Activated gamma-delta T cell treated with Interleukin-2 at 50 U/mL for 16 hours (primary cell): ENCODE measurements around the gene ADARB2.

ENCODE experiments used
- DNase-seq: peaks from one replicate; pipeline ENCODE4 v3.0.0-alpha.2; 2020

The ADARB2 gene

GRCh38 chr10:1515780-1516491 lies 221.4 kb downstream of the ADARB2 start:
- no peak for DNase-seq

GRCh38 chr10:1515121-1515779 lies 222.1 kb downstream of the ADARB2 start:
- DNase-seq = no peak

GRCh38 chr10:1514681-1515080 lies 222.6 kb downstream of the ADARB2 start:
- DNase-seq = no peak

GRCh38 chr10:1513221-1513620 lies 224.1 kb downstream of the ADARB2 start:
- DNase-seq = no peak

GRCh38 chr10:1509011-1509530 lies 228.3 kb downstream of the ADARB2 start:
- DNase-seq = no peak

GRCh38 chr10:1508096-1508495 lies 229.2 kb downstream of the ADARB2 start:
- DNase-seq = no peak

GRCh38 chr10:1507436-1507835 lies 229.9 kb downstream of the ADARB2 start:
- DNase-seq = no peak

GRCh38 chr10:1504940-1505339 lies 232.4 kb downstream of the ADARB2 start:
- no peak for DNase-seq

- DNase-seq = no peak
Measured at GRCh38 chr10:1504286-1504685, 233.0 kb downstream of the ADARB2 start.

- DNase-seq = no peak
Measured at GRCh38 chr10:1502451-1502850, 234.9 kb downstream of the ADARB2 start.

GRCh38 chr10:1499359-1499957 lies 237.9 kb downstream of the ADARB2 start:
- no peak for DNase-seq

GRCh38 chr10:1498746-1499358 lies 238.5 kb downstream of the ADARB2 start:
- DNase-seq = no peak

GRCh38 chr10:1495915-1496517 lies 241.3 kb downstream of the ADARB2 start:
- DNase-seq = no peak

GRCh38 chr10:1492641-1493040 lies 244.7 kb downstream of the ADARB2 start:
- DNase-seq = no peak

GRCh38 chr10:1491901-1492300 lies 245.4 kb downstream of the ADARB2 start:
- no peak for DNase-seq

GRCh38 chr10:1489801-1490200 lies 247.5 kb downstream of the ADARB2 start:
- DNase-seq = no peak

GRCh38 chr10:1488970-1489548 lies 248.3 kb downstream of the ADARB2 start:
- no peak for DNase-seq

GRCh38 chr10:1486841-1487687 lies 250.3 kb downstream of the ADARB2 start:
- DNase-seq = no peak

- no peak for DNase-seq
Measured at GRCh38 chr10:1485357-1485756, 252.0 kb downstream of the ADARB2 start.

- DNase-seq = no peak
Measured at GRCh38 chr10:1483826-1484225, 253.5 kb downstream of the ADARB2 start.

GRCh38 chr10:1483246-1483645 lies 254.1 kb downstream of the ADARB2 start:
- DNase-seq = no peak

- DNase-seq = no peak
Measured at GRCh38 chr10:1477578-1477977, 259.7 kb downstream of the ADARB2 start.
